ENCODE results near the gene NFIB. TPM values are rescaled to one million over a fixed set of nuclear protein-coding genes. Genes with fewer than 3 reads are reported as not detected.

The NFIB gene
- polyA plus RNA-seq, 1 of the 3 experiments (the other 2 are of a cell fraction), result 9.2 TPM

GRCh38 chr9:14066032-14066431, 247.9 kb downstream of the NFIB start:
- Histone ChIP-seq H3K4me3 (ENCODE audit: low read depth in 2 of 2, low read length in 1 of 2) (no peak overlapping the region), H3K9ac (no peak overlapping the region), H3K27me3 (ENCODE audit: insufficient read depth) (no peaks in the 10 kb centered on the region), H3K79me2 (ENCODE audit: insufficient read depth) (no peaks in the 10 kb centered on the region), H2AFZ (ENCODE audit: low read depth) (no peak overlapping the region), H3K27ac (ENCODE audit: low read depth in 2 of 2, low read length in 1 of 2) (no peak overlapping the region), H4K20me1 (ENCODE audit: insufficient read depth) (no peaks in the 10 kb centered on the region), H3K4me1 (ENCODE audit: control insufficient read depth in 1 of 2, insufficient read depth in 2 of 2, low read depth in 1 of 2, low read length in 1 of 2) (peaks cover 0 to 23% of the 10 kb centered on the region in 2 experiments; a peak in 3 of 4 replicates), H3K9me2 (no peaks in the 10 kb centered on the region), H3K4me2 (no peak overlapping the region), H3F3A (replicated peaks; ENCODE audit: insufficient read depth) (peaks cover 13% of the 10 kb centered on the region), H3K9me3 (no peaks in the 10 kb centered on the region), H3K36me3 (replicated peaks in 1 of 2; ENCODE audit: control insufficient read depth in 1 of 2, insufficient read depth in 2 of 2, low read length in 1 of 2) (no peaks in the 10 kb centered on the region)
- POLR2A ChIA-PET, result no interaction called here
- WGBS (ENCODE audit: low lambda C conversion rate), result 85% methylated on average over 4 of the region's 4 CpGs
- no peak for DNase-seq
- CTCF ChIA-PET, result no interaction called here
- no peak for TF ChIP-seq RCOR1 (IDR thresholded peaks at IDR 0.05; ENCODE audit: low read length)
- no peak for TF ChIP-seq RAD21 (IDR thresholded peaks at IDR 0.05; ENCODE audit: low read length)
- no peak for TF ChIP-seq FOXJ3 (CRISPR knock-in tag; IDR thresholded peaks at IDR 0.05)

GRCh38 chr9:14064940-14065339, 249.0 kb downstream of the NFIB start:
- no peaks in the 10 kb centered on the region for H3K79me2 ChIP-seq (ENCODE audit: insufficient read depth)
- no peak overlapping the region for H3K27ac ChIP-seq (ENCODE audit: low read depth in 2 of 2, low read length in 1 of 2)
- no peaks in the 10 kb centered on the region for H3K9me2 ChIP-seq
- H3K4me3 ChIP-seq (ENCODE audit: low read depth in 2 of 2, low read length in 1 of 2), result no peak overlapping the region
- no peaks in the 10 kb centered on the region for H4K20me1 ChIP-seq (ENCODE audit: insufficient read depth)
- H3K9me3 ChIP-seq, result no peaks in the 10 kb centered on the region
- ChIA-PET POLR2A (no interaction called here), CTCF (interaction anchor here (0.9 kb wide), 1 partner anchor 597 kb away, joined by 3 read pairs; no protein-coding TSS in a partner anchor)
- no peaks in the 10 kb centered on the region for H3K36me3 ChIP-seq (replicated peaks in 1 of 2; ENCODE audit: control insufficient read depth in 1 of 2, insufficient read depth in 2 of 2, low read length in 1 of 2)
- no peak overlapping the region for H2AFZ ChIP-seq (ENCODE audit: low read depth)
- no peaks in the 10 kb centered on the region for H3K27me3 ChIP-seq (ENCODE audit: insufficient read depth)
- no peak overlapping the region for H3K4me2 ChIP-seq
- no peak overlapping the region for H3K9ac ChIP-seq
- no peak for DNase-seq
- 95% methylated on average over 2 of the region's 2 CpGs for WGBS (ENCODE audit: low lambda C conversion rate)
- peaks cover 13% of the 10 kb centered on the region for H3F3A ChIP-seq (replicated peaks; ENCODE audit: insufficient read depth)
- H3K4me1 ChIP-seq (ENCODE audit: control insufficient read depth in 1 of 2, insufficient read depth in 2 of 2, low read depth in 1 of 2, low read length in 1 of 2), result peaks cover 0 to 23% of the 10 kb centered on the region in 2 experiments; a peak in 3 of 4 replicates
- no peak for TF ChIP-seq SMC3 (IDR thresholded peaks at IDR 0.05; ENCODE audit: low read depth, low read length)
- no peak for TF ChIP-seq RCOR1 (IDR thresholded peaks at IDR 0.05; ENCODE audit: low read length)
- TF ChIP-seq JUND (IDR thresholded peaks at IDR 0.05), result no peak
- TF ChIP-seq FOXM1 (IDR thresholded peaks at IDR 0.05; ENCODE audit: low read depth), result no peak
- TF ChIP-seq ZBTB33 (IDR thresholded peaks at IDR 0.05; ENCODE audit: borderline replicate concordance, low read depth), result no peak
- no peak for TF ChIP-seq GATA2 (CRISPR knock-in tag; IDR thresholded peaks at IDR 0.05)
- no peak for TF ChIP-seq YY1 (IDR thresholded peaks at IDR 0.05; ENCODE audit: low read depth)
- TF ChIP-seq SIN3A (IDR thresholded peaks at IDR 0.05; ENCODE audit: borderline replicate concordance, low read depth, low read length), result no peak
- TF ChIP-seq EZH2phosphoT487 (IDR thresholded peaks at IDR 0.05; ENCODE audit: borderline replicate concordance, low read depth), result no peak
- no peak for TF ChIP-seq FOSL2 (IDR thresholded peaks at IDR 0.05; ENCODE audit: borderline replicate concordance, low read depth)
- TF ChIP-seq TEAD4 (IDR thresholded peaks at IDR 0.05; ENCODE audit: borderline replicate concordance, insufficient read depth), result no peak
- TF ChIP-seq PBX3 (IDR thresholded peaks at IDR 0.05), result no peak
- TF ChIP-seq RXRA (IDR thresholded peaks at IDR 0.05; ENCODE audit: borderline replicate concordance, low read depth), result no peak
- TF ChIP-seq POLR2AphosphoS5 (IDR thresholded peaks at IDR 0.05; ENCODE audit: low read depth, low read length), result no peak
- TF ChIP-seq ELF1 (IDR thresholded peaks at IDR 0.05), result no peak

All from SK-N-SH (cell line).